HEK293 (cell line): ENCODE results near the gene EDEM3.

Experiments used
- CTCF ChIP-seq: fragments of 450-650 bp; formaldehyde crosslinking; IDR thresholded peaks from 2 replicates; pipeline ENCODE4 v1.5.1; 2016; ENCODE audit warnings: missing biosample characterization, missing genetic modification characterization
- KLF17 ChIP-seq: fragments of 450-650 bp; formaldehyde crosslinking; IDR thresholded peaks from 2 replicates; pipeline ENCODE4 v1.5.1; 2016; ENCODE audit warnings: missing biosample characterization, missing genetic modification characterization
- PATZ1 ChIP-seq: fragments of 450-650 bp; formaldehyde crosslinking; IDR thresholded peaks from 2 replicates; pipeline ENCODE4 v1.5.1; 2016; ENCODE audit warnings: missing biosample characterization, missing genetic modification characterization
- ZNF140 ChIP-seq: fragments of 450-650 bp; formaldehyde crosslinking; IDR thresholded peaks from 2 replicates; pipeline ENCODE4 v1.5.1; 2016; ENCODE audit warnings: missing biosample characterization, missing genetic modification characterization

GRCh38 chr1:184693011-184693410, 61.6 kb downstream of the EDEM3 start:
- TF ChIP-seq CTCF (no peak), PATZ1 (tag by site-specific recombination) (no peak), ZNF140 (tag by site-specific recombination) (no peak), KLF17 (tag by site-specific recombination) (no peak)
